HepG2 (cell line): ENCODE data around the gene GFPT1. TPM values are rescaled to one million over a fixed set of nuclear protein-coding genes. Genes with fewer than 3 reads are reported as not detected.

Experiments
- CHD2 ChIP-seq: IDR thresholded peaks from 2 replicates; pipeline ENCODE4 v1.6.1; 2011; ENCODE audit warnings: low read depth, low read length, improper control_type of control experiment
- CHD4 ChIP-seq: fragments of 200-600 bp; sonication (generic); IDR thresholded peaks from 2 replicates; pipeline ENCODE4 v1.7.0; 2017; ENCODE audit warnings: mild to moderate bottlenecking, low read length, borderline replicate concordance
- CREM ChIP-seq, 2 experiments: sonication (generic) in 1 of 2; formaldehyde crosslinking in 1 of 2; IDR thresholded peaks; 2 replicates each; pipeline versions ENCODE4 v1.4.0 to v1.6.1; 2016 to 2020; ENCODE audit warnings: antibody characterized with exemption in 1 of 2, mild to moderate bottlenecking in 1 of 2, missing genetic modification reagents in 1 of 2
- ETS1 ChIP-seq: sonication (generic); formaldehyde crosslinking; IDR thresholded peaks from 2 replicates; pipeline ENCODE4 v1.4.0; 2020; ENCODE audit warnings: missing genetic modification reagents
- FIP1L1 ChIP-seq: fragments of 200-400 bp; formaldehyde crosslinking; IDR thresholded peaks from 2 replicates; pipeline ENCODE4 v1.6.1; 2018; ENCODE audit warnings: low read depth, mild to moderate bottlenecking, low read length, moderate library complexity, borderline replicate concordance; ENCODE audit not compliant: insufficient read depth
- HDAC2 ChIP-seq: sonication (generic); formaldehyde crosslinking; IDR thresholded peaks from 2 replicates; pipeline ENCODE4 v1.4.0; 2020; ENCODE audit warnings: missing genetic modification reagents
- KLF9 ChIP-seq: IDR thresholded peaks from 2 replicates; pipeline ENCODE4 v1.6.1; 2016; ENCODE audit warnings: low read depth
- MTA3 ChIP-seq: sonication (generic); formaldehyde crosslinking; IDR thresholded peaks from 2 replicates; pipeline ENCODE4 v1.4.0; 2020; ENCODE audit warnings: missing genetic modification reagents
- MTF1 ChIP-seq: sonication (generic); formaldehyde crosslinking; IDR thresholded peaks from 2 replicates; pipeline ENCODE4 v1.5.0; 2020; ENCODE audit warnings: missing genetic modification reagents
- MYNN ChIP-seq: sonication (generic); formaldehyde crosslinking; IDR thresholded peaks from 2 replicates; pipeline ENCODE4 v1.4.0; 2020; ENCODE audit warnings: mild to moderate bottlenecking, low read depth, missing genetic modification reagents
- NFE2 ChIP-seq: sonication (generic); formaldehyde crosslinking; IDR thresholded peaks from 2 replicates; pipeline ENCODE4 v1.4.0; 2020; ENCODE audit warnings: missing genetic modification reagents
- PAF1 ChIP-seq: IDR thresholded peaks from 2 replicates; pipeline ENCODE4 v1.6.1; 2016; ENCODE audit warnings: missing genetic modification reagents, missing compliant biosample characterization
- RFX3 ChIP-seq: IDR thresholded peaks from 2 replicates; pipeline ENCODE4 v1.6.1; 2016; ENCODE audit warnings: missing biosample characterization, missing genetic modification reagents
- SMC3 ChIP-seq: IDR thresholded peaks from 2 replicates; pipeline ENCODE4 v1.6.1; 2011; ENCODE audit warnings: low read length, improper control_type of control experiment
- SOX13 ChIP-seq, 3 experiments: fragments of 450-650 bp in 1 of 3; sonication (generic) in 1 of 3; formaldehyde crosslinking in 1 of 3; IDR thresholded peaks in 2 of 3; conservative IDR thresholded peaks in 1 of 3; 2 replicates each; pipeline versions ENCODE4 v1.5.0 to v1.6.1; 2016 to 2020; ENCODE audit warnings: antibody characterized with exemption in 1 of 3, mild to moderate bottlenecking in 1 of 3, missing compliant biosample characterization in 1 of 3, missing genetic modification reagents in 1 of 3, moderate library complexity in 1 of 3
- ZC3H13 ChIP-seq: sonication (generic); formaldehyde crosslinking; IDR thresholded peaks from 2 replicates; pipeline ENCODE4 v1.8.1; 2023; ENCODE audit warnings: mild to moderate bottlenecking, missing genetic modification reagents, moderate library complexity
- ZFP37 ChIP-seq: sonication (generic); formaldehyde crosslinking; IDR thresholded peaks from 2 replicates; pipeline ENCODE4 v1.4.0; 2020; ENCODE audit warnings: missing genetic modification reagents, borderline replicate concordance
- ZNF136 ChIP-seq: sonication (generic); formaldehyde crosslinking; IDR thresholded peaks from 2 replicates; pipeline ENCODE4 v1.8.1; 2022; ENCODE audit warnings: low read depth, mild to moderate bottlenecking, moderate library complexity, missing genetic modification reagents
- ZNF225 ChIP-seq: sonication (generic); formaldehyde crosslinking; IDR thresholded peaks from 2 replicates; pipeline ENCODE4 v1.4.0; 2020; ENCODE audit warnings: mild to moderate bottlenecking, missing genetic modification reagents
- ZNF280B ChIP-seq: sonication (generic); formaldehyde crosslinking; IDR thresholded peaks from 2 replicates; pipeline ENCODE4 v1.5.0; 2020; ENCODE audit warnings: missing genetic modification reagents, mild to moderate bottlenecking, borderline replicate concordance
- ZNF510 ChIP-seq: sonication (generic); formaldehyde crosslinking; IDR thresholded peaks from 2 replicates; pipeline ENCODE4 v1.4.0; 2020; ENCODE audit warnings: low read depth, mild to moderate bottlenecking, missing genetic modification reagents
- ZNF530 ChIP-seq: sonication (generic); formaldehyde crosslinking; IDR thresholded peaks from 2 replicates; pipeline ENCODE4 v1.5.0; 2020; ENCODE audit warnings: low read depth, mild to moderate bottlenecking, missing genetic modification reagents
- ZNF687 ChIP-seq: sonication (generic); formaldehyde crosslinking; IDR thresholded peaks from 2 replicates; pipeline ENCODE4 v1.5.1; 2020; ENCODE audit warnings: mild to moderate bottlenecking, missing genetic modification reagents, moderate library complexity
- ZNF747 ChIP-seq: sonication (generic); formaldehyde crosslinking; IDR thresholded peaks from 2 replicates; pipeline ENCODE4 v1.8.1; 2023; ENCODE audit warnings: missing genetic modification reagents, mild to moderate bottlenecking, borderline replicate concordance
- polyA plus RNA-seq, 8 experiments: library from polyadenylated mRNA; depleted of rRNA in 3 of 8; stranded (reverse) in 7 of 8; unstranded in 1 of 8; fragments of >200 nt; fragmentation: Illumina TruSeq in 4 of 8; extraction: Trizol in 4 of 8; gene quantifications; 2 replicates each; pipeline versions ENCODE4 v1.2.1 to v1.2.3, GENCODE V29; 2011 to 2016; ENCODE audit warnings: low read depth in 4 of 8, missing spikeins in 1 of 8, mixed read lengths in 1 of 8; ENCODE audit not compliant: insufficient read depth in 1 of 8
- total RNA-seq, 5 experiments: library from RNA; depleted of rRNA; stranded (reverse); fragments of >200 nt; fragmentation: Illumina TruSeq; extraction: Trizol; gene quantifications; 2 replicates each; pipeline ENCODE4 v1.2.3, GENCODE V29; 2016; ENCODE audit warnings: low read depth in 1 of 5

The GFPT1 gene
- total and polyA plus RNA-seq, 2 of the 13 experiments (the other 11 are each of a cell fraction or from before 2014, with no cell fraction given) = 24.0 to 84.9 TPM

- TF ChIP-seq MTA3 (CRISPR knock-in tag) (no peak), MYNN (no peak), CREM (IDR thresholded peaks at IDR 0.05) (peak; percentile 70; the same call in 1 of the 2 replicates), CREM (CRISPR knock-in tag; IDR thresholded peaks at IDR 0.05) (no peak), PAF1 (CRISPR knock-in tag) (no peak), ZNF687 (CRISPR knock-in tag) (peak; percentile 60), ETS1 (CRISPR knock-in tag) (no peak), ZNF280B (CRISPR knock-in tag) (no peak), KLF9 (CRISPR knock-in tag) (no peak), CHD4 (0 out of 2 replicates have a peak, but pooled peaks have one; percentile 16), ZNF136 (CRISPR knock-in tag) (no peak), ZNF225 (CRISPR knock-in tag) (no peak), SOX13 (IDR thresholded peaks at IDR 0.05) (peak; percentile 51; the same call in 1 of the 2 replicates), SOX13 (CRISPR knock-in tag; conservative IDR thresholded peaks at IDR 0.05 in 1 of 2, IDR thresholded peaks at IDR 0.05 in 1 of 2) (peak in 1 of 2 experiments; percentile 79; a peak in 2 of 4 replicates), RFX3 (no peak), HDAC2 (CRISPR knock-in tag) (peak; percentile 86), ZNF530 (CRISPR knock-in tag) (no peak), ZFP37 (no peak), SMC3 (no peak), NFE2 (CRISPR knock-in tag) (no peak), ZNF747 (CRISPR knock-in tag) (peak; percentile 62; the same call in 1 of the 2 replicates), CHD2 (no peak), ZC3H13 (no peak), FIP1L1 (no peak), ZNF510 (CRISPR knock-in tag) (no peak), MTF1 (CRISPR knock-in tag) (no peak)
Measured at GRCh38 chr2:69279931-69280681, 106.9 kb downstream of the GFPT1 start (continued).
